Activated gamma-delta T cell (primary cell): Measurements from ENCODE around the gene FKBP5.
A peak's percentile ranks its signal among the peaks of the same experiment; 100 is the strongest.
"Not testable (repeated sequence)": the region's sequence is repeated elsewhere in the genome, so short reads cannot be mapped to it uniquely, and the experiment has no call there.

Source experiments
- DNase-seq: peaks from one replicate; lab custom pipeline; 2025; lab: John Stamatoyannopoulos, UW
- total RNA-seq, 2 donors: gene quantifications; one replicate each; lab custom pipeline; 2026; lab: John Stamatoyannopoulos, UW

Gene FKBP5
- 85.8 to 92.4 reads per million in 2 donors for total RNA-seq

GRCh38 chr6:35688605-35689322, at the start of gene FKBP5:
Gene FKBP5 (minus strand): TSS chr6:35688915. CDS start chr6:35642824, 46,091 bp downstream.
- peak; percentile 83 for DNase-seq

- DNase-seq = no peak
Observed at GRCh38 chr6:35737413-35738211, 48.9 kb upstream of the FKBP5 start.

GRCh38 chr6:35736982-35737412, 48.3 kb upstream of the FKBP5 start, which contains the start of gene ARMC12:
Gene ARMC12 (plus strand): TSS chr6:35737032. CDS start chr6:35737109, 77 bp downstream.
- no peak for DNase-seq

GRCh38 chr6:35736253-35736894, 47.7 kb upstream of the FKBP5 start:
- no peak for DNase-seq

GRCh38 chr6:35735452-35735851, 46.7 kb upstream of the FKBP5 start:
- DNase-seq = no peak

- DNase-seq = not testable (repeated sequence)
Observed at GRCh38 chr6:35734319-35734718, 45.6 kb upstream of the FKBP5 start.

- DNase-seq = no peak
Observed at GRCh38 chr6:35733633-35734032, 44.9 kb upstream of the FKBP5 start.

GRCh38 chr6:35731736-35732532, 43.2 kb upstream of the FKBP5 start:
- DNase-seq = peak; percentile 84

- peak; percentile 78 for DNase-seq
Observed at GRCh38 chr6:35731414-35731735, 42.7 kb upstream of the FKBP5 start.

- no peak for DNase-seq
Observed at GRCh38 chr6:35730745-35731413, 42.2 kb upstream of the FKBP5 start.

- DNase-seq = no peak
Observed at GRCh38 chr6:35729722-35730121, 41.0 kb upstream of the FKBP5 start.

GRCh38 chr6:35728683-35729678, 40.3 kb upstream of the FKBP5 start:
- DNase-seq = no peak

- DNase-seq = peak; percentile 88
Observed at GRCh38 chr6:35727935-35728682, 39.4 kb upstream of the FKBP5 start.

- no peak for DNase-seq
Observed at GRCh38 chr6:35727231-35727934, 38.7 kb upstream of the FKBP5 start.

- DNase-seq = no peak
Observed at GRCh38 chr6:35725721-35726438, 37.2 kb upstream of the FKBP5 start.

GRCh38 chr6:35725081-35725708, 36.5 kb upstream of the FKBP5 start:
- DNase-seq = no peak

GRCh38 chr6:35724471-35724870, 35.8 kb upstream of the FKBP5 start:
- DNase-seq = no peak
